ENCODE results near the gene MVP.

DNA sequence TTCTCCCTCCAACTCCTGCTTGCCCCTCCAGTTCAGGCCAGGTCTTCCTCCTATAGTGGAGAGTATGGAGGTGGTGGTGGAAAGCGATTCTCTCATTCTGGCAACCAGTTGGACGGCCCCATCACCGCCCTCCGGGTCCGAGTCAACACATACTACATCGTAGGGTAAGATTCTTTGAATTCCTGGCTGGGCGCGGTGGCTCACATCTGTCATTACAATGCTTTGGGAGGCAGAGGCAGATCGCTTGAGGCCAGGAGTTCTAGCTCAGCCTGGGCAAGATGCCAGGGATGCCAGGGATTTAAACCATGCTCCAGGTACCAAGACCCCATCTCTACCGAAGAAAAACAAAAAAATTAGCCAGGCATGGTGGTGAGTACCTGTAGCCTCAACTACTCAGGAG lies 40.8 kb upstream of the MVP start:
- no peak for TF ChIP-seq PATZ1 (CRISPR knock-in tag; IDR thresholded peaks at IDR 0.05; ENCODE audit: borderline replicate concordance)
- no peak for TF ChIP-seq ZFP3 (CRISPR knock-in tag; IDR thresholded peaks at IDR 0.05)
- no peak for TF ChIP-seq BACH2 (CRISPR knock-in tag; IDR thresholded peaks at IDR 0.05; ENCODE audit: borderline replicate concordance)
- no peak for TF ChIP-seq ZNF70 (CRISPR knock-in tag; IDR thresholded peaks at IDR 0.05)
- no peak for TF ChIP-seq ZC3H10 (CRISPR knock-in tag; IDR thresholded peaks at IDR 0.05)
- TF ChIP-seq ESRRG (CRISPR knock-in tag; IDR thresholded peaks at IDR 0.05) = no peak
- no peak for TF ChIP-seq ZNF565 (CRISPR knock-in tag; conservative IDR thresholded peaks at IDR 0.05; ENCODE audit: low read depth)
- no peak for TF ChIP-seq CREB5 (CRISPR knock-in tag; IDR thresholded peaks at IDR 0.05; ENCODE audit: low read depth)
- TF ChIP-seq ARNTL (CRISPR knock-in tag; IDR thresholded peaks at IDR 0.05; ENCODE audit: borderline replicate concordance, low read depth) = no peak
- no peak for TF ChIP-seq ISL1 (CRISPR knock-in tag; IDR thresholded peaks at IDR 0.05)
- TF ChIP-seq OSR1 (CRISPR knock-in tag; IDR thresholded peaks at IDR 0.05) = no peak
- TF ChIP-seq SNAI2 (CRISPR knock-in tag; IDR thresholded peaks at IDR 0.05) = no peak
- no peak for TF ChIP-seq CSRNP3 (CRISPR knock-in tag; IDR thresholded peaks at IDR 0.05)

Measured in SK-N-SH treated with all-trans-retinoic acid at 6 μM for 48 hours (cell line).